SK-N-SH (cell line): ENCODE results near the gene NPFF. TPM values are rescaled to one million over a fixed set of nuclear protein-coding genes. Genes with fewer than 3 reads are reported as not detected.

Experiments used
- CTCF ChIA-PET: fragments of 300-600, 350-600 bp; formaldehyde crosslinking; extraction: SDS; loops from one replicate; lab custom pipeline; 2021; lab: Yijun Ruan, JAX
- POLR2A ChIA-PET: fragments of 350-600 bp; sonication (Branson Sonifier 250); formaldehyde crosslinking; extraction: SDS; loops from one replicate; lab custom pipeline; 2020; ENCODE audit warnings: antibody characterized with exemption, inconsistent platforms; lab: Yijun Ruan, JAX
- DNase-seq: peaks from one replicate; pipeline ENCODE4 v3.0.0; 2012
- H2AFZ ChIP-seq: fragments of 200-600 bp; sonication (generic); 2 replicates; pipeline ENCODE4 v1.8.1; 2016; ENCODE audit warnings: antibody characterized with exemption, mild to moderate bottlenecking, low read depth
- H3F3A ChIP-seq: fragments of 200-600 bp; sonication (generic); replicated peaks from 2 replicates; pipeline ENCODE3; 2016; ENCODE audit warnings: antibody characterized with exemption, mild to moderate bottlenecking; ENCODE audit not compliant: insufficient read depth
- H3K27ac ChIP-seq, 2 experiments: fragments of 200-500 bp in 1 of 2; fragments of 200-600 bp in 1 of 2; sonication (Bioruptor generic) in 1 of 2; sonication (generic), shearing (Covaris generic) in 1 of 2; 2 replicates each; pipeline versions ENCODE4 v1.5.1 to v1.6.1; 2014 to 2016; ENCODE audit warnings: low read depth in 2 of 2, inconsistent platforms in 1 of 2, low read length in 1 of 2, mild to moderate bottlenecking in 1 of 2, mixed read lengths in 1 of 2
- H3K27me3 ChIP-seq: fragments of 200-600 bp; sonication (generic), shearing (Covaris generic); 2 replicates; pipeline ENCODE4 v1.6.1; 2016; ENCODE audit warnings: mixed run types; ENCODE audit not compliant: insufficient read depth
- H3K36me3 ChIP-seq, 2 experiments: fragments of 200-500 bp in 1 of 2; fragments of 200-600 bp in 1 of 2; sonication (Bioruptor generic) in 1 of 2; sonication (generic) in 1 of 2; replicated peaks in 1 of 2; 2 replicates each; pipeline versions ENCODE3 to v1.5.1; 2014 to 2016; ENCODE audit warnings: low read length in 1 of 2, mild to moderate bottlenecking in 1 of 2; ENCODE audit not compliant: insufficient read depth in 2 of 2, control insufficient read depth in 1 of 2
- H3K4me1 ChIP-seq, 2 experiments: fragments of 200-500 bp in 1 of 2; fragments of 200-600 bp in 1 of 2; sonication (Bioruptor generic) in 1 of 2; sonication (generic), shearing (Covaris generic) in 1 of 2; 2 replicates each; pipeline versions ENCODE4 v1.5.1 to v1.6.1; 2014 to 2016; ENCODE audit warnings: low read depth in 1 of 2, low read length in 1 of 2, mixed run types in 1 of 2; ENCODE audit not compliant: insufficient read depth in 2 of 2, control insufficient read depth in 1 of 2
- H3K4me2 ChIP-seq: fragments of 200-600 bp; sonication (generic), shearing (Covaris generic); 2 replicates; pipeline ENCODE4 v1.6.1; 2017; ENCODE audit warnings: mixed run types
- H3K4me3 ChIP-seq, 2 experiments: fragments of 200-500 bp in 1 of 2; fragments of 200-600 bp in 1 of 2; sonication (Bioruptor generic) in 1 of 2; sonication (generic), shearing (Covaris generic) in 1 of 2; 2 replicates each; pipeline versions ENCODE4 v1.5.1 to v1.8.1; 2014 to 2016; ENCODE audit warnings: low read depth in 2 of 2, inconsistent platforms in 1 of 2, low read length in 1 of 2, mild to moderate bottlenecking in 1 of 2, mixed read lengths in 1 of 2, moderate library complexity in 1 of 2
- H3K79me2 ChIP-seq: fragments of 200-600 bp; sonication (generic); 2 replicates; pipeline ENCODE4 v1.8.1; 2017; ENCODE audit warnings: mild to moderate bottlenecking; ENCODE audit not compliant: insufficient read depth
- H3K9ac ChIP-seq: fragments of 200-600 bp; sonication (generic); 2 replicates; pipeline ENCODE4 v1.6.1; 2017; ENCODE audit warnings: mixed run types
- H3K9me2 ChIP-seq: fragments of 200-600 bp; sonication (generic); 2 replicates; pipeline ENCODE4 v1.6.1; 2017; ENCODE audit warnings: mixed run types
- H3K9me3 ChIP-seq: fragments of 200-600 bp; sonication (generic); 2 replicates; pipeline ENCODE4 v1.6.1; 2017; ENCODE audit warnings: mixed run types, mild to moderate bottlenecking, moderate library complexity
- H4K20me1 ChIP-seq: fragments of 200-600 bp; sonication (generic); 2 replicates; pipeline ENCODE4 v1.6.1; 2017; ENCODE audit warnings: mild to moderate bottlenecking, mixed run types; ENCODE audit not compliant: insufficient read depth
- EP300 ChIP-seq, 2 experiments: IDR thresholded peaks; 2 replicates each; pipeline versions ENCODE4 v1.4.0 to v1.6.1; 2012; ENCODE audit warnings: borderline replicate concordance in 1 of 2, low read depth in 1 of 2, low read length in 1 of 2
- FOXJ3 ChIP-seq: sonication (generic); formaldehyde crosslinking; IDR thresholded peaks from 2 replicates; pipeline ENCODE4 v1.5.1; 2020; ENCODE audit warnings: mild to moderate bottlenecking, missing genetic modification reagents
- FOXM1 ChIP-seq: IDR thresholded peaks from 2 replicates; pipeline ENCODE4 v1.4.0; 2012; ENCODE audit warnings: low read depth, mild to moderate bottlenecking
- GABPA ChIP-seq: IDR thresholded peaks from 2 replicates; pipeline ENCODE4 v1.4.0; 2012; ENCODE audit warnings: low read depth, mild to moderate bottlenecking
- GATA2 ChIP-seq: sonication (generic); formaldehyde crosslinking; IDR thresholded peaks from 2 replicates; pipeline ENCODE4 v1.5.0; 2020; ENCODE audit warnings: mild to moderate bottlenecking, missing genetic modification reagents
- JUND ChIP-seq: IDR thresholded peaks from 2 replicates; pipeline ENCODE4 v1.4.0; 2012
- MXI1 ChIP-seq: IDR thresholded peaks from 2 replicates; pipeline ENCODE4 v1.6.1; 2012; ENCODE audit warnings: mild to moderate bottlenecking, low read depth, low read length, improper control_type of control experiment
- NRF1 ChIP-seq: IDR thresholded peaks from 2 replicates; pipeline ENCODE4 v1.6.1; 2012; ENCODE audit warnings: low read depth, mild to moderate bottlenecking, low read length
- POLR2AphosphoS5 ChIP-seq: IDR thresholded peaks from 2 replicates; pipeline ENCODE4 v1.6.1; 2012; ENCODE audit warnings: low read depth, low read length
- RAD21 ChIP-seq: IDR thresholded peaks from 2 replicates; pipeline ENCODE4 v1.6.1; 2012; ENCODE audit warnings: mild to moderate bottlenecking, low read length
- RXRA ChIP-seq: IDR thresholded peaks from 2 replicates; pipeline ENCODE4 v1.4.0; 2012; ENCODE audit warnings: low read depth, mild to moderate bottlenecking, borderline replicate concordance
- SIN3A ChIP-seq: IDR thresholded peaks from 2 replicates; pipeline ENCODE4 v1.6.1; 2012; ENCODE audit warnings: low read depth, mild to moderate bottlenecking, low read length, moderate library complexity, borderline replicate concordance
- SMC3 ChIP-seq: IDR thresholded peaks from 2 replicates; pipeline ENCODE4 v1.6.1; 2012; ENCODE audit warnings: low read depth, low read length, improper control_type of control experiment
- TAF1 ChIP-seq: IDR thresholded peaks from 2 replicates; pipeline ENCODE4 v1.6.1; 2012; ENCODE audit warnings: low read depth, mild to moderate bottlenecking, low read length, moderate library complexity, borderline replicate concordance
- WGBS: methylation state at CpG from one replicate; pipeline ENCODE4 v1.1.6; 2017; ENCODE audit warnings: low lambda C conversion rate; 5-methylcytosine and 5-hydroxymethylcytosine counted together
- polyA plus RNA-seq, 3 experiments: library from polyadenylated mRNA; depleted of rRNA; stranded (reverse); fragments of >200 nt; gene quantifications; 2 replicates each; pipeline ENCODE4 v1.2.3, GENCODE V29; 2012
- TF ChIP-seq, protein P1 (sequence below): IDR thresholded peaks from 2 replicates; pipeline ENCODE4 v1.4.0; 2012; ENCODE audit warnings: low read depth
- TF ChIP-seq, protein P2 (sequence below): IDR thresholded peaks from 2 replicates; pipeline ENCODE4 v1.4.0; 2012; ENCODE audit warnings: low read depth, borderline replicate concordance
- TF ChIP-seq, protein P3 (sequence below): fragments of 200-600 bp; sonication (generic); IDR thresholded peaks from 2 replicates; pipeline ENCODE4 v1.6.1; 2017; ENCODE audit warnings: antibody characterized with exemption, mild to moderate bottlenecking, moderate library complexity
- TF ChIP-seq, protein P4 (sequence below): IDR thresholded peaks from 2 replicates; pipeline ENCODE4 v1.6.1; 2012; ENCODE audit warnings: mild to moderate bottlenecking, low read depth, low read length, moderate library complexity

Gene NPFF
- polyA plus RNA-seq, 1 of the 3 experiments (the other 2 are of a cell fraction): 0.13 TPM

DNA sequence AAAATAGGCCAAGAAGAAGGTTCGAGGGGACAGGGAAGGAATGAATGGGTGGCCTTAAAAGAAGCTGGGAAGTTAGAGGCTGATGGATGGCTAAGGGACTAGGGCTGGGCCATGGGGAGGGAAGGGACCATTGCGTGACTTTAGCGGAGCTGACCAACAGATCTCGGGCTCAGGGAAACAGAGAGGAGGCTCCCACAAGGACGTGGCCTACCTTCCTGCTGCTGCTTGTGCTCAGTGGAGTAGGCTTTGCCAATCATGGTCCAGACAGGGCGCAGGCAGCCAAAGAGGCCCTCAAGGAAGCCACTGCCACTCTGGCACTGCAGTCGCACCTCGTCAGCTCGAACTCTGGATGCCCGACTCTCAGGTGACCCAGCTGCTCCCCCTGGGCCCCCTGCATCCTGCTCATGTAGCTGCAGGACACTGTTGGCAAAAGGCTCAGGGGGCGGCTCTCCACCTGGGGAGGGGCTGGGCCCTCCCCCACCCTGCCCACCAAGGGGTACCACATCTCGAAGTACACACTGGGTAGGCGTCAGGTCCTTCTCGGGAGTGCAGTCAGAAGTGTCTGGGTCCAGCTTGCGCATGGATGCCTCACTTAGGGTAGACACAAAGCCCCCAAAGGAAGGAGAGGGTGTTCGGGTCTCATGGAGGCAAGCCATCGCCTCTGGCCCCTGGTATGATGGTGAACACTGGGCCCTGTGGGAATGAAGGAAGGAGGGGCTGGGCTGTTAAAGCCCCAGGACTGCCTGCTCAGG, 20.4 kb downstream of the NPFF start:
- Histone ChIP-seq H3K27me3 (no peaks in the 10 kb centered on the region), H3K27ac (no peak overlapping the region; a peak in 1 of 4 replicates), H3K79me2 (peaks cover 40% of the 10 kb centered on the region; the same call in 1 of the 2 replicates), H3K9me3 (no peaks in the 10 kb centered on the region), H3K36me3 (peaks cover 39 to 43% of the 10 kb centered on the region in 2 experiments), H3F3A (peaks cover 41% of the 10 kb centered on the region), H3K4me2 (no peak overlapping the region), H3K4me1 (peaks cover 0 to 2% of the 10 kb centered on the region in 2 experiments; a peak in 1 of 4 replicates), H2AFZ (no peak overlapping the region), H3K9ac (no peak overlapping the region), H4K20me1 (peaks cover 20% of the 10 kb centered on the region), H3K9me2 (no peaks in the 10 kb centered on the region), H3K4me3 (no peak overlapping the region)
- WGBS: 93% methylated on average over 10 of the region's 17 CpGs
- no peak for TF ChIP-seq FOXJ3 (CRISPR knock-in tag)
- TF ChIP-seq MXI1: no peak
- TF ChIP-seq SIN3A: no peak
- TF ChIP-seq EP300 (IDR thresholded peaks at IDR 0.05; ENCODE audit: borderline replicate concordance in 1 of 2, low read depth in 1 of 2, low read length in 1 of 2): no peak
- TF ChIP-seq, protein P1, sequence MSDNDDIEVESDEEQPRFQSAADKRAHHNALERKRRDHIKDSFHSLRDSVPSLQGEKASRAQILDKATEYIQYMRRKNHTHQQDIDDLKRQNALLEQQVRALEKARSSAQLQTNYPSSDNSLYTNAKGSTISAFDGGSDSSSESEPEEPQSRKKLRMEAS: no peak
- no peak for TF ChIP-seq NRF1
- TF ChIP-seq GABPA: no peak
- TF ChIP-seq GATA2 (CRISPR knock-in tag): no peak
- no peak for TF ChIP-seq FOXM1
- TF ChIP-seq, protein P2, sequence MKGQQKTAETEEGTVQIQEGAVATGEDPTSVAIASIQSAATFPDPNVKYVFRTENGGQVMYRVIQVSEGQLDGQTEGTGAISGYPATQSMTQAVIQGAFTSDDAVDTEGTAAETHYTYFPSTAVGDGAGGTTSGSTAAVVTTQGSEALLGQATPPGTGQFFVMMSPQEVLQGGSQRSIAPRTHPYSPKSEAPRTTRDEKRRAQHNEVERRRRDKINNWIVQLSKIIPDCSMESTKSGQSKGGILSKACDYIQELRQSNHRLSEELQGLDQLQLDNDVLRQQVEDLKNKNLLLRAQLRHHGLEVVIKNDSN: no peak
- TF ChIP-seq RXRA: no peak
- TF ChIP-seq, protein P3, sequence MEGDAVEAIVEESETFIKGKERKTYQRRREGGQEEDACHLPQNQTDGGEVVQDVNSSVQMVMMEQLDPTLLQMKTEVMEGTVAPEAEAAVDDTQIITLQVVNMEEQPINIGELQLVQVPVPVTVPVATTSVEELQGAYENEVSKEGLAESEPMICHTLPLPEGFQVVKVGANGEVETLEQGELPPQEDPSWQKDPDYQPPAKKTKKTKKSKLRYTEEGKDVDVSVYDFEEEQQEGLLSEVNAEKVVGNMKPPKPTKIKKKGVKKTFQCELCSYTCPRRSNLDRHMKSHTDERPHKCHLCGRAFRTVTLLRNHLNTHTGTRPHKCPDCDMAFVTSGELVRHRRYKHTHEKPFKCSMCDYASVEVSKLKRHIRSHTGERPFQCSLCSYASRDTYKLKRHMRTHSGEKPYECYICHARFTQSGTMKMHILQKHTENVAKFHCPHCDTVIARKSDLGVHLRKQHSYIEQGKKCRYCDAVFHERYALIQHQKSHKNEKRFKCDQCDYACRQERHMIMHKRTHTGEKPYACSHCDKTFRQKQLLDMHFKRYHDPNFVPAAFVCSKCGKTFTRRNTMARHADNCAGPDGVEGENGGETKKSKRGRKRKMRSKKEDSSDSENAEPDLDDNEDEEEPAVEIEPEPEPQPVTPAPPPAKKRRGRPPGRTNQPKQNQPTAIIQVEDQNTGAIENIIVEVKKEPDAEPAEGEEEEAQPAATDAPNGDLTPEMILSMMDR: no peak
- TF ChIP-seq, protein P4, sequence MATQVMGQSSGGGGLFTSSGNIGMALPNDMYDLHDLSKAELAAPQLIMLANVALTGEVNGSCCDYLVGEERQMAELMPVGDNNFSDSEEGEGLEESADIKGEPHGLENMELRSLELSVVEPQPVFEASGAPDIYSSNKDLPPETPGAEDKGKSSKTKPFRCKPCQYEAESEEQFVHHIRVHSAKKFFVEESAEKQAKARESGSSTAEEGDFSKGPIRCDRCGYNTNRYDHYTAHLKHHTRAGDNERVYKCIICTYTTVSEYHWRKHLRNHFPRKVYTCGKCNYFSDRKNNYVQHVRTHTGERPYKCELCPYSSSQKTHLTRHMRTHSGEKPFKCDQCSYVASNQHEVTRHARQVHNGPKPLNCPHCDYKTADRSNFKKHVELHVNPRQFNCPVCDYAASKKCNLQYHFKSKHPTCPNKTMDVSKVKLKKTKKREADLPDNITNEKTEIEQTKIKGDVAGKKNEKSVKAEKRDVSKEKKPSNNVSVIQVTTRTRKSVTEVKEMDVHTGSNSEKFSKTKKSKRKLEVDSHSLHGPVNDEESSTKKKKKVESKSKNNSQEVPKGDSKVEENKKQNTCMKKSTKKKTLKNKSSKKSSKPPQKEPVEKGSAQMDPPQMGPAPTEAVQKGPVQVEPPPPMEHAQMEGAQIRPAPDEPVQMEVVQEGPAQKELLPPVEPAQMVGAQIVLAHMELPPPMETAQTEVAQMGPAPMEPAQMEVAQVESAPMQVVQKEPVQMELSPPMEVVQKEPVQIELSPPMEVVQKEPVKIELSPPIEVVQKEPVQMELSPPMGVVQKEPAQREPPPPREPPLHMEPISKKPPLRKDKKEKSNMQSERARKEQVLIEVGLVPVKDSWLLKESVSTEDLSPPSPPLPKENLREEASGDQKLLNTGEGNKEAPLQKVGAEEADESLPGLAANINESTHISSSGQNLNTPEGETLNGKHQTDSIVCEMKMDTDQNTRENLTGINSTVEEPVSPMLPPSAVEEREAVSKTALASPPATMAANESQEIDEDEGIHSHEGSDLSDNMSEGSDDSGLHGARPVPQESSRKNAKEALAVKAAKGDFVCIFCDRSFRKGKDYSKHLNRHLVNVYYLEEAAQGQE: no peak
- TF ChIP-seq POLR2AphosphoS5: no peak
- TF ChIP-seq SMC3: no peak
- TF ChIP-seq TAF1: no peak
- TF ChIP-seq RAD21: no peak
- no peak for TF ChIP-seq JUND
- CTCF ChIA-PET: interaction anchor here (1.2 to 2.9 kb wide), 2 partner anchors 11 to 22 kb away, joined by 3 to 13 read pairs; no protein-coding TSS in a partner anchor
- POLR2A ChIA-PET: interaction anchor here (1.1 kb wide), 1 partner anchor 8 kb away, joined by 3 read pairs; no protein-coding TSS in a partner anchor
- DNase-seq: no peak
